ENCODE measurements around the gene NFKBIE.

Gene NFKBIE

GRCh38 chr6:44262467-44263353, 2.6 kb downstream of the NFKBIE start:
- intact Hi-C loops (cut with micrococcal nuclease) = loop anchor here (5.0 kb wide), 1 partner anchor 165 kb away; no protein-coding TSS in a partner anchor
- peaks cover 76% of the 10 kb centered on the region for H3K36me3 Mint-ChIP-seq (ENCODE audit: low read depth)

GRCh38 chr6:44261581-44261980, 3.8 kb downstream of the NFKBIE start:
- peaks cover 71% of the 10 kb centered on the region for H3K4me1 Mint-ChIP-seq (ENCODE audit: low read depth)
- H3K27ac Mint-ChIP-seq = peak overlapping the region; percentile 90
- no peaks in the 10 kb centered on the region for H3K27me3 Mint-ChIP-seq
- H3K9me3 Mint-ChIP-seq = no peaks in the 10 kb centered on the region
- intact Hi-C loops (cut with micrococcal nuclease) = loop anchor here (5.0 kb wide), 1 partner anchor 164 kb away; no protein-coding TSS in a partner anchor
- no peak overlapping the region for H3K4me3 Mint-ChIP-seq
- H3K36me3 Mint-ChIP-seq (ENCODE audit: low read depth) = peaks cover 85% of the 10 kb centered on the region

More at GRCh38 chr6:44262467-44263353, 2.6 kb downstream of the NFKBIE start:
- Mint-ChIP-seq H3K27ac (peak overlapping the region; percentile 90), H3K4me3 (peak overlapping the region; percentile 97), H3K4me1 (ENCODE audit: low read depth) (peaks cover 72% of the 10 kb centered on the region), H3K27me3 (peaks cover 2% of the 10 kb centered on the region), H3K9me3 (no peaks in the 10 kb centered on the region)

- Mint-ChIP-seq H3K27ac (peak overlapping the region; percentile 66), H3K9me3 (no peaks in the 10 kb centered on the region), H3K4me1 (ENCODE audit: low read depth) (peaks cover 73% of the 10 kb centered on the region), H3K4me3 (peak overlapping the region; percentile 46), H3K36me3 (ENCODE audit: low read depth) (peaks cover 94% of the 10 kb centered on the region), H3K27me3 (no peaks in the 10 kb centered on the region)
- intact Hi-C loops (cut with micrococcal nuclease) = loop anchor here (5.0 kb wide), 1 partner anchor 163 kb away; no protein-coding TSS in a partner anchor
Observed at GRCh38 chr6:44260451-44261297, 4.7 kb downstream of the NFKBIE start.

GRCh38 chr6:44260011-44260410, 5.3 kb downstream of the NFKBIE start:
- H3K27me3 Mint-ChIP-seq = no peaks in the 10 kb centered on the region
- H3K4me3 Mint-ChIP-seq = no peak overlapping the region

GRCh38 chr6:44258921-44259320, 6.4 kb downstream of the NFKBIE start:
- Mint-ChIP-seq H3K27ac (peak overlapping the region; percentile 86), H3K27me3 (no peaks in the 10 kb centered on the region), H3K36me3 (ENCODE audit: low read depth) (peaks cover 97% of the 10 kb centered on the region), H3K4me3 (peak overlapping the region; percentile 43), H3K9me3 (no peaks in the 10 kb centered on the region), H3K4me1 (ENCODE audit: low read depth) (peaks cover 86% of the 10 kb centered on the region)
- intact Hi-C loops (cut with micrococcal nuclease) = no loop called here

More at GRCh38 chr6:44260011-44260410, 5.3 kb downstream of the NFKBIE start:
- Mint-ChIP-seq H3K4me1 (ENCODE audit: low read depth) (peaks cover 79% of the 10 kb centered on the region), H3K27ac (no peak overlapping the region), H3K9me3 (no peaks in the 10 kb centered on the region), H3K36me3 (ENCODE audit: low read depth) (peaks cover 97% of the 10 kb centered on the region)
- intact Hi-C loops (cut with micrococcal nuclease) = loop anchor here (5.0 kb wide), 1 partner anchor 163 kb away; no protein-coding TSS in a partner anchor

GRCh38 chr6:44258325-44258863, 7.0 kb downstream of the NFKBIE start:
- Mint-ChIP-seq H3K4me1 (ENCODE audit: low read depth) (peaks cover 88% of the 10 kb centered on the region), H3K9me3 (no peaks in the 10 kb centered on the region), H3K4me3 (peak overlapping the region; percentile 43), H3K27me3 (no peaks in the 10 kb centered on the region), H3K27ac (peak overlapping the region; percentile 86), H3K36me3 (ENCODE audit: low read depth) (peaks cover 97% of the 10 kb centered on the region)
- intact Hi-C loops (cut with micrococcal nuclease) = no loop called here

GRCh38 chr6:44257753-44258324, 7.5 kb downstream of the NFKBIE start:
- intact Hi-C loops (cut with micrococcal nuclease) = no loop called here
- no peaks in the 10 kb centered on the region for H3K9me3 Mint-ChIP-seq
- peaks cover 90% of the 10 kb centered on the region for H3K4me1 Mint-ChIP-seq (ENCODE audit: low read depth)
- H3K27ac Mint-ChIP-seq = peak overlapping the region; percentile 86
- H3K27me3 Mint-ChIP-seq = no peaks in the 10 kb centered on the region
- H3K4me3 Mint-ChIP-seq = peak overlapping the region; percentile 89
- H3K36me3 Mint-ChIP-seq (ENCODE audit: low read depth) = peaks cover 97% of the 10 kb centered on the region

GRCh38 chr6:44257025-44257752, 8.2 kb downstream of the NFKBIE start, which contains the start of gene SLC35B2:
Gene SLC35B2 (minus strand): TSS chr6:44257528. CDS start chr6:44257410, 118 bp downstream.
- intact Hi-C loops (cut with micrococcal nuclease) = no loop called here
- Mint-ChIP-seq H3K27ac (peak within 1 kb of the TSS; percentile 86), H3K9me3 (no peaks in the 10 kb centered on the region), H3K4me3 (peak within 1 kb of the TSS; percentile 89), H3K36me3 (ENCODE audit: low read depth) (peaks cover 97% of the 10 kb centered on the region), H3K27me3 (no peaks in the 10 kb centered on the region), H3K4me1 (ENCODE audit: low read depth) (peaks cover 90% of the 10 kb centered on the region)

GRCh38 chr6:44256775-44257024, 8.7 kb downstream of the NFKBIE start:
- Mint-ChIP-seq H3K27me3 (no peaks in the 10 kb centered on the region), H3K27ac (peak overlapping the region; percentile 86), H3K36me3 (ENCODE audit: low read depth) (peaks cover 97% of the 10 kb centered on the region), H3K4me3 (peak overlapping the region; percentile 89), H3K4me1 (ENCODE audit: low read depth) (peaks cover 90% of the 10 kb centered on the region), H3K9me3 (no peaks in the 10 kb centered on the region)
- intact Hi-C loops (cut with micrococcal nuclease) = no loop called here

- intact Hi-C loops (cut with micrococcal nuclease) = no loop called here
- Mint-ChIP-seq H3K4me3 (peak overlapping the region; percentile 89), H3K4me1 (ENCODE audit: low read depth) (peaks cover 87% of the 10 kb centered on the region), H3K9me3 (no peaks in the 10 kb centered on the region), H3K36me3 (ENCODE audit: low read depth) (peaks cover 97% of the 10 kb centered on the region), H3K27me3 (no peaks in the 10 kb centered on the region), H3K27ac (peak overlapping the region; percentile 86)
Observed at GRCh38 chr6:44255871-44256774, 9.2 kb downstream of the NFKBIE start.

- peaks cover 97% of the 10 kb centered on the region for H3K36me3 Mint-ChIP-seq (ENCODE audit: low read depth)
- H3K4me1 Mint-ChIP-seq (ENCODE audit: low read depth) = peaks cover 81% of the 10 kb centered on the region
- no peak overlapping the region for H3K4me3 Mint-ChIP-seq
- H3K9me3 Mint-ChIP-seq = no peaks in the 10 kb centered on the region
- intact Hi-C loops (cut with micrococcal nuclease) = no loop called here
- H3K27ac Mint-ChIP-seq = peak overlapping the region; percentile 16
- no peaks in the 10 kb centered on the region for H3K27me3 Mint-ChIP-seq
Observed at GRCh38 chr6:44255105-44255808, 10.1 kb downstream of the NFKBIE start.

Data from dendritic cell treated with granulocyte-macrophage colony-stimulating factor and Interleukin-4, amounts not matched to agents 40 ng/mL and 50 ng/mL, for 4 days (primary cell).